Progenitor cell of endocrine pancreas (in vitro differentiated cells): ENCODE results near the gene TMEM51. TPM values are rescaled to one million over a fixed set of nuclear protein-coding genes. Genes with fewer than 3 reads are reported as not detected.
A peak's percentile ranks its signal among the peaks of the same experiment; 100 is the strongest.

Experiments used
- DNase-seq: peaks from one replicate; pipeline ENCODE4 v3.0.0; 2021; ENCODE audit warnings: low spot score; ENCODE audit not compliant: unreplicated experiment
- H3K27ac Mint-ChIP-seq: 2 replicates; pipeline ENCODE4 v1.8.0; 2021; ENCODE audit warnings: mild to moderate bottlenecking, moderate library complexity, mixed read lengths
- H3K27me3 Mint-ChIP-seq: 2 replicates; pipeline ENCODE4 v1.8.0; 2021; ENCODE audit warnings: mixed read lengths
- H3K36me3 Mint-ChIP-seq: 2 replicates; pipeline ENCODE4 v1.8.0; 2022; ENCODE audit warnings: mixed read lengths; ENCODE audit not compliant: insufficient read depth
- H3K4me1 Mint-ChIP-seq: 2 replicates; pipeline ENCODE4 v1.8.0; 2021; ENCODE audit warnings: low read depth, mixed read lengths
- H3K4me3 Mint-ChIP-seq: 2 replicates; pipeline ENCODE4 v1.8.0; 2021; ENCODE audit warnings: low read depth, mild to moderate bottlenecking, moderate library complexity, mixed read lengths
- H3K9me3 Mint-ChIP-seq: 2 replicates; pipeline ENCODE4 v1.8.0; 2021; ENCODE audit warnings: low read depth, mixed read lengths
- CTCF ChIP-seq: fragments of 200-600 bp; sonication (generic); IDR thresholded peaks from one replicate; pipeline ENCODE4 v1.5.0; 2021; ENCODE audit warnings: antibody characterized with exemption, mild to moderate bottlenecking; ENCODE audit not compliant: unreplicated experiment
- long read RNA-seq: library from polyadenylated mRNA; unstranded; transcript quantifications from one replicate; pipeline ENCODE4 v2.0.0, GENCODE V29; 2020
- total RNA-seq: library from RNA; stranded (reverse); gene quantifications from 2 replicates; pipeline ENCODE4 v1.2.1, GENCODE V29; 2021

The TMEM51 gene
- total RNA-seq: 14.8 and 14.9 TPM in 2 replicates
- long read RNA-seq, partial matches to known transcripts: 0 of 2 reads
- long read RNA-seq, other reads (novel, unspliced or antisense): 2 of 2 reads

GRCh38 chr1:15153184-15153841 is at the start of gene TMEM51:
Gene TMEM51, plus strand, starts transcription at chr1:15153747. Its CDS starts 61,341 bp downstream, at chr1:15215088.
- H3K9me3 Mint-ChIP-seq: no peaks in the 10 kb centered on the region

GRCh38 chr1:15103906-15104305 is 49.6 kb upstream of the TMEM51 start:
- H3K27me3 Mint-ChIP-seq: peaks cover 30% of the 10 kb centered on the region
- H3K27ac Mint-ChIP-seq: no peak overlapping the region
- peaks cover 7% of the 10 kb centered on the region for H3K4me1 Mint-ChIP-seq
- no peak overlapping the region for H3K4me3 Mint-ChIP-seq
- no peak for TF ChIP-seq CTCF
- H3K9me3 Mint-ChIP-seq: no peaks in the 10 kb centered on the region
- H3K36me3 Mint-ChIP-seq: no peaks in the 10 kb centered on the region
- no peak for DNase-seq

More at GRCh38 chr1:15153184-15153841, at the start of gene TMEM51:
- Mint-ChIP-seq H3K36me3 (no peaks in the 10 kb centered on the region), H3K27me3 (peaks cover 31% of the 10 kb centered on the region), H3K4me1 (peaks cover 26% of the 10 kb centered on the region), H3K27ac (peak within 1 kb of the TSS; percentile 96), H3K4me3 (peak within 1 kb of the TSS; percentile 91)
- DNase-seq: peak; percentile 77
- no peak for TF ChIP-seq CTCF

GRCh38 chr1:15104768-15105167 is 48.8 kb upstream of the TMEM51 start:
- H3K36me3 Mint-ChIP-seq: no peaks in the 10 kb centered on the region
- peaks cover under 1% of the 10 kb centered on the region for H3K4me1 Mint-ChIP-seq
- H3K9me3 Mint-ChIP-seq: no peaks in the 10 kb centered on the region
- no peak overlapping the region for H3K4me3 Mint-ChIP-seq
- no peak for TF ChIP-seq CTCF
- DNase-seq: no peak
- no peak overlapping the region for H3K27ac Mint-ChIP-seq
- peaks cover 25% of the 10 kb centered on the region for H3K27me3 Mint-ChIP-seq

GRCh38 chr1:15106608-15107007 is 46.9 kb upstream of the TMEM51 start:
- Mint-ChIP-seq H3K36me3 (no peaks in the 10 kb centered on the region), H3K4me1 (no peaks in the 10 kb centered on the region), H3K27me3 (peaks cover 8% of the 10 kb centered on the region), H3K4me3 (no peak overlapping the region), H3K9me3 (no peaks in the 10 kb centered on the region), H3K27ac (no peak overlapping the region)
- TF ChIP-seq CTCF: no peak
- DNase-seq: no peak

- no peak for DNase-seq
- no peaks in the 10 kb centered on the region for H3K9me3 Mint-ChIP-seq
- TF ChIP-seq CTCF: no peak
- H3K27me3 Mint-ChIP-seq: peaks cover 3% of the 10 kb centered on the region
- no peak overlapping the region for H3K27ac Mint-ChIP-seq
- peaks cover 1% of the 10 kb centered on the region for H3K4me1 Mint-ChIP-seq
- no peak overlapping the region for H3K4me3 Mint-ChIP-seq
- H3K36me3 Mint-ChIP-seq: no peaks in the 10 kb centered on the region
Observed at GRCh38 chr1:15107058-15107687, 46.4 kb upstream of the TMEM51 start.
